Upper lobe of left lung (tissue), 4 donors: ENCODE data around the gene TERB1.

Experiments
- EP300 ChIP-seq, 4 donors: sonication (generic); formaldehyde crosslinking; IDR thresholded peaks; one replicate each; pipeline ENCODE4 v1.5.1; 2017; ENCODE audit warnings: antibody characterized with exemption in 4 of 4, control low read depth in 2 of 4
- TF ChIP-seq, protein P1 (sequence below), 6 experiments: fragments of 450-650 bp in 4 of 6; fragments of 200-600 bp in 2 of 6; sonication (generic) in 2 of 6; IDR thresholded peaks; one replicate each; pipeline ENCODE4 v1.5.1; 2016 to 2019; ENCODE audit warnings: antibody characterized with exemption in 6 of 6

DNA sequence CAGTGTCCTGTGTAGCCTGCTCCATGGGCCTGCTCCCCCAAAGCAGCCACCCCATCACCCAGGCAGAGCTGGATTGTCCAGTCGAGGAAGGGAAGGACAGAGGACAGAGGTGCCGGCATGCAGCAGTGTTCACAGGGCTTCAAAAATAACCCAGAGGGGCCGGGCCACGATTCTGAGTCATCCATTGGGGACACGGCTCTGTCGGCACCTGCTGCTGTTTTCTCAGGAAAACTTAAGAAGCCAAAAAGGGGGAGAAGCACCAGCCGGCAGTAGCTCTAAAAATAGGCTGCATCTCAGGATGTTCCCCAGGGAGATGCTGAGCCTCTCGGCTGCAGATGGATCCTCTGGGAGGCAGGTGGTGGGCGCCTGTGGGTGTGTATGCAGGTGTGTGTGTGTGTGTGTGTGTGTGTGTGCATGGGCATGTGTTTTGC is 44.4 kb upstream of the TERB1 start:
- no peak for TF ChIP-seq EP300 (IDR thresholded peaks at IDR 0.05)
- TF ChIP-seq, protein P1, sequence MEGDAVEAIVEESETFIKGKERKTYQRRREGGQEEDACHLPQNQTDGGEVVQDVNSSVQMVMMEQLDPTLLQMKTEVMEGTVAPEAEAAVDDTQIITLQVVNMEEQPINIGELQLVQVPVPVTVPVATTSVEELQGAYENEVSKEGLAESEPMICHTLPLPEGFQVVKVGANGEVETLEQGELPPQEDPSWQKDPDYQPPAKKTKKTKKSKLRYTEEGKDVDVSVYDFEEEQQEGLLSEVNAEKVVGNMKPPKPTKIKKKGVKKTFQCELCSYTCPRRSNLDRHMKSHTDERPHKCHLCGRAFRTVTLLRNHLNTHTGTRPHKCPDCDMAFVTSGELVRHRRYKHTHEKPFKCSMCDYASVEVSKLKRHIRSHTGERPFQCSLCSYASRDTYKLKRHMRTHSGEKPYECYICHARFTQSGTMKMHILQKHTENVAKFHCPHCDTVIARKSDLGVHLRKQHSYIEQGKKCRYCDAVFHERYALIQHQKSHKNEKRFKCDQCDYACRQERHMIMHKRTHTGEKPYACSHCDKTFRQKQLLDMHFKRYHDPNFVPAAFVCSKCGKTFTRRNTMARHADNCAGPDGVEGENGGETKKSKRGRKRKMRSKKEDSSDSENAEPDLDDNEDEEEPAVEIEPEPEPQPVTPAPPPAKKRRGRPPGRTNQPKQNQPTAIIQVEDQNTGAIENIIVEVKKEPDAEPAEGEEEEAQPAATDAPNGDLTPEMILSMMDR (IDR thresholded peaks at IDR 0.05) = no peak
